GM19438 (cell line): ENCODE results near the gene INPP5B.
"Not testable (repeated sequence)": the region's sequence is repeated elsewhere in the genome, so short reads cannot be mapped to it uniquely, and the experiment has no call there.

Source experiments
- ATAC-seq: cut with Tn5 transposase; IDR thresholded peaks from one replicate; pipeline ENCODE4 v1.9.1; 2021; ENCODE audit warnings: low read depth; ENCODE audit not compliant: unreplicated experiment

Gene INPP5B

DNA sequence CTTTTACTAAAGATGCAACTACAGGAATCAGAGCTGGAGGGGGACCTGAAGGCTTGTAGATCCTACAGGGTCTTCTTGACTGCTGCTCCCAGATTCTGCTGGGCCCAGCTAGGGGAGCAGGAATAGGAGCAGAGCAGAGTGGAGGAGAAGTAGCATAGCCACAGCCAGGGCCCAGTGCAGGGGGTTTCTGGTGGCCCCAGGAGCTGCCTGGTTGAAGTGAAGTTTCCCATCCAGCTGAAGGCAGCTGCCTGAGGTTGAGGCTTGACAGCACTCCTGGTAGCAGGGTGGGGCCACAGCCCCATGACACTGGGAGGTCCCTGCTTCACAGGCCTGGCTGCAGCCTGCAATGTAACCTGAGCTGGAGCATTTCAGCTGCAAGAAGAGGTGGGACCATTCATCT, 2.0 kb upstream of the INPP5B start:
- no peak for ATAC-seq

GRCh38 chr1:37948166-37948565, 1.3 kb upstream of the INPP5B start:
- ATAC-seq, result no peak

DNA sequence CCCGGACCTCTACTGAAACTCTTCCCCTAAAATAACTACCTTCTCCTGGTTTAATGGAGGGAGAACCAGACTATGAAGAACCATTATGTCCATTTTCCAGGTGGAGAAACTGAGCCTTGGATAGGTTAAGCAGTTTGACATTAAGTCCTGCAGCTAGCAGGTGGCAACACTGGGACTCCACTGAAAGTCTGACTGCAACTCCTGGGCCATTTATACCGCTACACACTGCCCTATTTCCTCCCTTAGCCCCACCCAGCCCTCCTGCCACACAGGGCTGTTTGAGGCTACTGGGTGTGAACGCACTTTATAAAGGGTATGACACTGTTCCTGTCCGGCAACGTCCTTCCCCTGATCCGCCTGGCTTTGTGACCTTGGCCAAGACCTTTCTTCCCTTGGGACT, 511 bp upstream of the INPP5B start:
- ATAC-seq, result no peak

- no peak for ATAC-seq
Observed at GRCh38 chr1:37945743-37946702, 830 bp downstream of the INPP5B start.

DNA sequence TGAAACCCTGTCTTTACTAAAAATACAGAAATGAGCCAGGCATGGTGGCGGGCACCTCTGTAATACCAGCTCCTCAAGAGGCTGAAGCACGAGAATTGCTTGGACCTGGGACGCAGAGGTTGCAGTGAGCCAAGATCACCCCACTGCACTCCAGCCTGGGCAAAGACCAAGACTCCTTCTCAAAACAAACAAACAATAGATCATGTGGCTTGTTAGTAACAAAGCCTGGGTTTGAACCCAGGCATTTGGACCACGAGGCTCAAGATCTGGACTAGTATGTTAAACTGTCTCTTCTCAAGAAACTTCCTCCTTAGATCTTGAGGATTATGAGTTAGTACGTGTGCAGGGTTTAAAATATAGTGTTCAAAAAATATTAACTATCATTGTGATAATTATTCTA, 1.6 kb downstream of the INPP5B start:
- no peak for ATAC-seq

DNA sequence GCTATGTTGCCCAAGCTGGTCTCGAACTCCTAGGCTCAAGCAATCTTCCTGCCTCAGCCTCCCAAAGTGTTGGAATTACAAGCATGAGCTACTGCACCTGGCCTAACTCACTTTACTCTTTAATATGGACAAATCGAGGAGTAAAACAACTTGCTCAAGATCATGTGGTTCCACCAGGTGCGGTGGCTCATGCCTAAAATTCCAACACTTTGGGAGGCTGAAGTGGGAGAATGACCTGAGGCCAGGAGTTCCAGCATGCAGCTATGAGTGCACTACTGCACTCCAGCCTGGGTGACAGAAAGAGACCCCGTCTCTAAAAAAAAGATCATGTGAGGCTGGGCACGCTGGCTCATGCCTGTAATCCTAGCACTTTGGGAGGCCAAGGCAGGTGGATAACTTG, 2.0 kb downstream of the INPP5B start:
- ATAC-seq, result no peak

GRCh38 chr1:37944086-37944763, 2.6 kb downstream of the INPP5B start:
- ATAC-seq, result no peak

- ATAC-seq, result no peak
Observed at GRCh38 chr1:37940299-37940947, 6.4 kb downstream of the INPP5B start.

DNA sequence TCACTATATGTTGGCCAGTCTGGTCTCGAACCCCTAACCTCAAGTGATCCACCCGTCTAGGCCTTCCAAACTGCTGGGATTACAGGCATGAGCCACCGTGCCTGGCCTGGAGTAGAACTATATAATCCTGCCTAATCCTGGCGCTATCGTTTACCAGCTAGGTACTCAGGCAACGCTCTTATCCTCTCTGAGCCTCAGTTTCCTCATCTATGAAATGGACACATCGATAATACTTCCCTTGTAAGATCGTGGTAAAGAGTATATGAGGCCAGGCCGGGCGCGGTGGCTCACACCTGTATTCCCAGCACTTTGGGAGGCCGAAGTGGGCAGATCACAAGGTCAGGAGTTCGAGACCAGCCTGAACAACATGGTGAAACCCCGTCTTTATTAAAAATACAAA, 10.1 kb downstream of the INPP5B start:
- not testable (repeated sequence) for ATAC-seq

DNA sequence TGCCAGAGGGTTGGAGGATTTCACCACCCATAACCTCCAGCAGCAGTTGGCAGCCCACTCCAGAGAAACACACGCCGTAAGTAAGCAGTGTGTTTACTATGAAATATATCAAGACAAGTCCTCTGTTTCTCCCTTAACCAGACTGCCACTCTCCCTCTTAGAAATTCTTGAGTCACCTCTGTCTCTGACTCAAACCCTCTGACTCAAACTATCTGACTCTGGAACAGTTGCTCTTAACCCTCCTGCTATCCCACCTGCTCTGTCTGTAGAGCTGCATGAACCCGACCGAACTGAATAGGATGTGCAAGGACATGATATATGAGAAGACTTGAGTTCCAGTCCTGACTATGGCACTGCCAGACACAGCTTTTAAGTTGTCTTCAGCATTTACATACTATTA, 14.1 kb downstream of the INPP5B start:
- ATAC-seq, result no peak

DNA sequence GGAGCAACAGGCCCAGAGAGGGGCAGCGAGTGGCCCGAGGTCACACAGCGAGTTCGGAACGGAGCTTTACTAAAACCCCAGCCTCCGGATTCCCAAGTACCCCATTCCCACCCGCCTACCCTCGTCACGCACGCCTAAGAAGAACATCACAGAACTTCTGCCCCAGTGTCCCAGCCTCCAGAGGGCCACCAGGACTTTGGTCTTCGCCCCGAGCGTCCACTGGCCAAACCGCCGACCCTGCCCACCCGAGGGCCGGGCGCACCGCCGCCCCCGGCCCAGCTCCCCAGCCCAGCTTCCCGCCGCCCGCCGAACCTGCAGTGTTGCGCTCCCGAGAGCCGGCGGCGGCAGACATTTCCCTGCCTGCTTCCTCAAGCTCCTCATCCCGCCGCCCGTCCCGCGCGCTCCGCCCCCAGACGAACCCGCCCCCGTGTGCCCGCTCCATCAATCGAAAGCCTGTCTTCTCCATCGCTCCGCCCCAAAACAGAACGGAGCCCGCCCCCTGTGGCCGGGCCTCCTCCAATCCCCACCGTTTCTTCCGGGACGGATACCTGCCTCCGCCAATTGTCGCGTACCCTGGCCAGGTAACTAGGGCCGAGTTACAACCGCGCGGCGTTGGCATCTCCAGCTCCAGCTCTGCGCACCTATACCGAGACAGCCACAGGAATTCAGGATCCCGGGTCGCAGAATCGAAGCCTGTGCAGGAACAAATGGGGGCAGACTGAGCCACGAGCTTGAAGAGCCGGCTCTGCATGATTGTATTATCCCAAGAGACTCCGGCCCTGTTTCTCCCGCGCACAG, 15.3 kb downstream of the INPP5B start:
- peak; percentile 89 for ATAC-seq

DNA sequence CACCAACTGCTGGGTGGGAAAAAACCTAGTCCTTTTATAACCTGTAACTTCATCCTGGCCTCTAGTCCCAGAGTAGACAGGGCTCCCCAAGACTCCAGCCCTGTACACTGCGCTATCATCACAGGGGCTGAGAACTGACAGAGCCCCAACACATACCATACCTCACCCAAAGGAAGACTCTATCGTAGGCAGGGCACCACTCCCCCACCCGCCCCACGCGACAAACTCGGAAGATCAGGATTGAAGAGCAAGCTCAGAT, 15.8 kb downstream of the INPP5B start:
- no peak for ATAC-seq

- ATAC-seq, result no peak
Observed at GRCh38 chr1:37930246-37931101, 16.4 kb downstream of the INPP5B start.

DNA sequence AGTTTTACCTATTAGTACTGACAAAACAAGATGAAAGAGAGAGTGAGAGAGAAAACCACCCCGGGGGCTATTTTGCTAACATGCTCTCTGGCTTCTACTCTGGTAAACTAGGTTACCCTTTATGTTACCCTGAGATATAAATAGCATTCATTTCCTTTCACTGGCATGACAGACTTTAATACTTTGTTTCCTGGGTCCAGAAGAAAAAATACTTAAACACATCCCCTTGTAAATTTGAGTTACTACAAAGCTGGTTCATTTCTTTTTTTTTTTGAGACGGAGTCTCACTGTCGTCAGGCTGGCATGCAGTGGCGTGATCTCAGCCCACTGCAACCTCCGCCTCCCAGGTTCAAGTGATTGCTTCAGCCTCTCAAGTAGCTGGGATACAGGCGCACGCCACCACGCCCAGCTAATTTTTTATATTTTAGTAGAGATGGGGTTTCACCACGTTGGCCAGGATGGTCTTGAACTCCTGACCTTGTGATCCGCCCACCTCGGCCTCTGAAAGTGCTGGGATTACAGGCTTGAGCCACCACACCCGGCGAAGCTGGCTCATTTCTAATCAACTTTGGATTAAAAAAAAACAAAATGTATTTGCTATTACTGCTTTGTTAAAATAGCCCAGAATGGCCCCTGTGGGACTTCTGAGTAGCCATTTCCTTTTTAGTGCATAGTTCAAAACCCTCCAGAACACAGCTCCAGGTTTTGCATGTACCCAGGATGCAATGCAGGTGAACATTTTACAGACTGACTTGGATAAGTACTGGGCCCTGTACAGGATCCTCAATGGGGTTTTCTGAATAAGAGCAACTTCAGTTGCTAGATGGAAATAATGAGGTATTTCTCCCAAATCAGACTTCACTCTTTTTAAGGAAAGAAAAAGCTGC, 20.6 kb downstream of the INPP5B start:
- no peak for ATAC-seq

- ATAC-seq, result no peak
Observed at GRCh38 chr1:37925316-37925715, 21.5 kb downstream of the INPP5B start.

DNA sequence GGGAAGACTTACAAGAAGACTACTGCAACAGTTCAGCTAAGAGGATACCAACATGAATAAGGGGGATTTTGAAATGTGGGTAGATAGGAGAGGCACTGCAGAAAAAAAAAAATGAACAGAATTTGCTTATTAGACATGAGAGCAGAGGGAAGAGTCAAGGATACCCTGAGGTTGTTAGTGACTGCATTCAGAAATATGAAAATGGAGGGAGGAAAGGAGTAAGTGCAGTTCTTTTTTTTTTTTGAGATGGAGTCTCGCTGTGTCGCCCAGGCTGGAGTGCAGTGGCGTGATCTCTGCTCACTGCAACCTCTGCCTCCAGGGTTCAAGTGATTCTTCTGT, 23.3 kb downstream of the INPP5B start:
- no peak for ATAC-seq

DNA sequence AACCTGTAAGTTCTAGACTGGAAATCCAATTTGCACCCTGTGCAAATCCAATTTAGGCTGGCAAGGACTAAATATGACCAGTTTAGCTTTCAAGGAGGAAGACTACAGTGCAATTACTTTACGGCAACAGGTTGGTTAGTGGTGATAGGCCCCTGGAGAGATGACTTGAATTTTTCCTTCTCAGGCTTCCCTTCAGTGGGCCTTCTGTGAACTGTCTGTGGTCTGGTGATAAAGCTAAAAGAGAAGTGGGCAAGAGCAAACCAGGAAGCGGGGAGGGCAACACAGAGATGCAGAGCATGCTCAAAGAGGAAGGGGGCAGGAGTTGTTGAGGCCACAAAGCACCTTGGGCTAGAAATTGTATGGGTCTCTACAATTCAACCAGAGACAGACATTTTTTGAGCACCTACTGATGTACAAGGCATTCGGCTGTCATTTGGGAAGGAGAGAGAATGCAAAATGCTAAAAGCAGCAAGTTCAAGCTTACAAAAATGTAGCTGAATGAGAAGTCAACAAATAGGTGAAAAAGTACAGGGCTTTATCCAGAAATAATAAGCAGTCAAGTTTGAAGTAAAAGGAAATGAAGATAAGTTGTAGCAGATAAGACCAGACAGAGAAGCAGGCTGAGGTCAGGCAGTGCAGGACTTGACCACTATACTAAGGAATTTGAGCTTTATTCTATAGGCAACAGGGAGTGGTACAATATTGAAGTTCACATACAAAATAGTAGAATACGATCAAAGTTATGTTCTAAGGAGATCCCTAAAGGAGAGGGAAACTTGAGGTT, 23.9 kb downstream of the INPP5B start:
- no peak for ATAC-seq

- no peak for ATAC-seq
Observed at GRCh38 chr1:37919277-37919676, 27.6 kb downstream of the INPP5B start.
